ENCODE measurements around the gene UCP3.

Gene UCP3

GRCh38 chr11:73951797-73952196 is 57.1 kb downstream of the UCP3 start:
- DNase-seq (ENCODE audit: low spot score): no peak

DNA sequence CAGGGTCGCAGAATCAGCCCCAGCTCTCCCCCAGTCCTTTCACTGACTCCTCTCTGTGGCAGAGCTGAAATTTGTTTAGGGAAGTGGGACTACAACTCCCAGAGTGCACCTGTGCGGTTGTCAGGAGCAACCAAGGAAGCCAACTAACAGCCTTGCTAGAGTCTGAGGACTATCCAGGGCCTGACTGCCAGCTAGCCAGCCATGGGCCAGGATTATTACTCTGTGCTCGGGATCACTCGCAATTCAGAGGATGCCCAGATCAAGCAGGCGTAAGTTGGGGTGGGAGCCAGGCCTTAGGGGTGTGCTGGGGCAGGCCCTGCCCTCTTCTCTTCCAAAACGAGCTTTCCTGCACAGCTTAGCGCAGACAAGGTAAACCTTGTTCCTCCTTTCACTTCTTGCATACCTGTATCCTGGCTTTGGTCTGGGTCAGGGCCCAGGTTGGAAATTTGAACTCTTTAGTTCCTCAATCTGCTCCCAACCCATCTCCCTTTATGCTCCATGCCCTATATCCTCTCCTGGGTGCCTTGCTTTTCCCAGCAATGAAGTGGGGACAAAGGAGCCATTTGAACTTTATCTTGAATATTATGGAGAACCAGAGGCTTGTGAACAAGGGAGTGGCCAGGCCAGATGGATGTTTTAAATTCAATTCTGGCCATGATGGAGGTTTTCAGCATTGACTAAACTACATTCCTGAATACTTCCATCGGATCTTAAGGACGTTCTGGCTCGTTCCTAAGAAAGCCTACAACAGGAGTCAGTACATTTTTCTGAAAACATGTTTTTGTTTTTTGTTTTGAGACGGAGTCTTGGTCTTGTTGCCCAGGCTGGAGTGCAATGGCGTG is 57.8 kb downstream of the UCP3 start, which contains the start of gene DNAJB13:
DNAJB13 (plus strand) TSS at position 158 of the 842 bp plus-strand sequence; CDS start at position 202, 44 bp downstream.
- peak; percentile 45 for DNase-seq (ENCODE audit: low spot score)

All from kidney tubule cell (primary cell).